ENCODE measurements around the gene YIPF1.

YIPF1 gene

DNA sequence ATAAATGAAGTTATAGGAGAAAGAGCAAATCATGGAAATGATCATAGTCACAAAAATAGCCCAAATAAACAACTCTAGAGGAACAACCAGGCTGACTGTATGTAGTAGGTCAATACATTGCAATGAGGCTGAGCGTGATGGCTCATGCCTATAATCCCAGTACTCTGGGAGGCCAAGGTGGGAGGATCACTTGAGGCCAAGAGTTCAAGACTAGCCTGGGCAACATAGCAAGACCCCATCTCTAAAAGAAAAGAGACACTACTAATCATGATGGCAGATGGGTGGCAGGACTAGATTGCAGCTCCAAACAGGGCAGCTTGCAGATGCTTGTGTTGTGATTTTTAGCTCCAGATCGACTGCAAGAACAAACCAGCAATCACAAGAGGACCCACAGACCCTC lies 79.1 kb downstream of the YIPF1 start:
- no peak for DNase-seq
- intact Hi-C loops (cut with DNase I): no loop called here

DNA sequence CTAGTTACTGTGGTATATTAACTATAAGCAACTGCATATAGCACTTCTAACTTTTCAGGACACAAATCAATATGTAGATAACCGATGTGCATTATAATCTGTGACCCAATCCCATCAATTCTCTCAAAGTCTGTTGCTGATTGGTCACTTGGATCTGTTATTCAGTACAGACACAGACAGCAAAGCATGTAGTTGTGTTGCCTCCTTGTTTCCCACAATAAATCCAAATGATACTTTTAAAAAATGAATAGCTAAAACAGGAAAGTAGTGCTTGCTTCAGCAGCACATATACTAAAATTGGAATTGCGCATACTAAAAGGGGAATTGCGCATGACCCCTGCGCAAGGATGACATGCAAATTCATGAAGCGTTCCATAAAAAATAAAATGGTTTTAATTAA lies 79.6 kb downstream of the YIPF1 start:
- DNase-seq: no peak
- intact Hi-C loops (cut with DNase I): no loop called here

DNA sequence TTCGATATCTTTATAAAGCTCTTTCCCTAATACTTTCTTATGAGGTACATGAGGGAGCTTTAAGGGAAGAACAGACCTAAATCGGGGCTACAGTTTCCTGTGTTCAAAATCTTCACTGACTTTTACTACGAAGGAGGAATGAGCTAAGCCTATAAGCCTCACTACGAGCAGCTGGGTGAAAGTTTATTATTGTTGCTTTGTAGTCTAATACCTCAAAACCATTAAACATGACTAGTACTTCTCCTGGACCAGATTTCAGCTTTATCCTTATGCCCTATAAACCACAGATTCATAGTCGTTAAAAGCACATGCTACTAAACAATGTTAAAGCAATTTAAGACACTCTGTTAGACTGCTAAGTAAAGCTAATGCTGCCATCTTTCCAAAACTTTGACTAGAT lies 81.7 kb downstream of the YIPF1 start:
- no peak for DNase-seq
- intact Hi-C loops (cut with DNase I): no loop called here

DNA sequence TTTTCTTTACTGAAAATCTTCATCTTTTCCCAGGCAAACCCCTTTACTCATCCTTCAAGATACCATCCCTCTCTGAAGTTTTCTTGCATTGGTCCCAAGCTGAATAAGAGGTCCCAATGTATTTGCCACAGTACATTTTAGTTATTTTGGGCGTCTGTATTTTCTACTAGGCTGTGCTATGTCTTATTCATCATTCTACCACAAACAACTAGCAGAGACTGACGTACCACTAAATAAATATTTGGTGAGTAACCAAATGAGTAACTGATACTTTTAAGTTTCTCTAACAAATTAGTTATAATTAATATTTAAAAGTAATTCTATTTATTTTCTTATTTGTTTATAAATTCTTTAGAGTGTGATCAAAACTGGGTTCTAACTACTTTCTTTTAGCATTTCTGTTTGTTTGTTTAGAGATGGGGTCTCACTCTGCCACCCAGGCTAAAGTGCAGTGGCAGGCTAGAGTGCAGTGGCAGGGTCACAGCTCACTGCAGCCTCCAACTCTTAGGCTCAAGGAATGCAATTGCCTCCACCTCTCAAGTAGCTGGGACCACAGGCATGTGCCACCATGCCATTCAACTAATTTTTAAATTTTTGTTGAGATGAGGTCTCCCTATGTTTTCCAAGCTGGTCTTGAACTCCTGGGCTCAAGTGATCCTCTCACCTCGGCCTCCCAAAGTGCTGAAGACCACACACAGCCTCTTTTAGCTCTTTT lies 84.6 kb downstream of the YIPF1 start:
- intact Hi-C loops (cut with DNase I): no loop called here
- no peak for DNase-seq

DNA sequence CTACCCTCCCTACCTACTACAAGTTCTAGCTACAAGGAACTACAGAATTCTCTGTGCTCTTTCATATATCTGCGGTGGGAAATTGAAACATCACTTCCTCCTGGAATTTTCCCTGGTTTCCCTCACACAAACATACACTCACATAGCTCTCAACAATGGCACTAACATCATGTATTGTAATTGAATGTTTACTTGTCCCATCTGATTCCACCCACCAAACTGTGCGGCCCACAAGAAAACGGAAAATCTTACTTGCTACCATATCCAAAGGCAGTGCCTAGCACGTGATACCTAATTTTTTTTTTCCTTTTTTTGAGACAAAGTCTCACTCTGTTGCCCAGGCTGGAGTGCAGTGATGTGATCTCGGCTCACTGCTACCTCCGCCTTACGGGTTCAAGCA lies 85.4 kb downstream of the YIPF1 start:
- intact Hi-C loops (cut with DNase I): no loop called here
- DNase-seq: no peak

Data from head of caudate nucleus (tissue), 42 donors.